ENCODE measurements around the gene CRISPLD2.

The CRISPLD2 gene

DNA sequence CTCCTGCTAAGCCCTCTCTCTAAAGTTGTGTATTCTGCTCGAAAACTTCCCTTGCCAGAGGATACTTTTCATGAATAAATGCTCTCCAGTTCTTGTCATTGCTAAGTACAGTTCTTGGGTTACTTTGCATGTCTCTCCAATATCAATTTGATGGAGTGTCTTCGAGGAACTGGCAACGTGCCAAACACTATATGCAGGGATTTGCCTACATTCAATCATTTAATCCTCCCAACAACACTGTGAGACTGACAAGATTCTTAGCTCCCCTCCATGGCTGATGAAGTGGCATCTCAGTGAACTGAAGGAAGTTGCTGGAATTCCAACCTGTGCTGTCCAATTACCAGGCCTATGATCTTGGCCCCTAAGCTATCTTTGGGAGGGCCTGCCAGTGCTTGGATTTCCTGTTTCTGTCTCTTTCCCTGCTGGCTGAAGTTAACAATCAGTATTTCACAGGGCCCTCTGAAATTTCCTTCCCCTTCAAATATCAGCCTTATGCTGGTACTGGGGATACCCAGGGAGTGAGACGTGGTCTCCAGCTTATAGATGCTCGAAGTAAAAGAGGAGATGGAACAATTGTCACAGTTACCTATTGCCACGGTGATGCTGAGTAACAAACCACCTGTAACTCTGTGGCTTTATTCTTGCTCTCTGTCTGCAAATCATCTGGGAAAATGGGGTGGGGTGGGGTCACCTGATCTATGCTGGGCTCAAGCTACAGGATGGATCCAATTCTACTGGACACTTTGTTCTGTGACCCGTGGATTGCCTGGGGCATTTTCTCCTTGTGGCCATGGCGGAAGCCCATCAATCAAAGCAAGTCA is 19.4 kb upstream of the CRISPLD2 start:
- no peak for DNase-seq

DNA sequence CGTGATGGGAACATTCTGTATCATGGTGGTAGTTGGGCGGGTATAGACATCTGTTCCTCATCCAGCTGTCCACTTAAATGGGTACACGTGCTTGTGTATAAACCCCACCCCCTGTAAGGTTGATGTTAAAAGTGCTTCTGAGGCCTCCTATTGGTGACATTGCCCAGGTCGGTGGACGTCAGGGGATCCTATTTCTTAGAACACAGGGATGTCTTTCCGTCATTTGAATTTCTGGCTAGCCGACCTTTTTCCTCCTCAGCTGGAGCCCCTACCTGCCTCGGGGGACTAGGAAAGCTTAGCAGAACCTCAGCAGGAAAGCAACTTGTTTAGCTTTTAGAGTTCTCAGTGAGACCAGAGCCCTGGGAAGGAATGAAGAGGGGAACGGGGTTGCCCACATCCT is 16.6 kb upstream of the CRISPLD2 start:
- DNase-seq, result no peak

DNA sequence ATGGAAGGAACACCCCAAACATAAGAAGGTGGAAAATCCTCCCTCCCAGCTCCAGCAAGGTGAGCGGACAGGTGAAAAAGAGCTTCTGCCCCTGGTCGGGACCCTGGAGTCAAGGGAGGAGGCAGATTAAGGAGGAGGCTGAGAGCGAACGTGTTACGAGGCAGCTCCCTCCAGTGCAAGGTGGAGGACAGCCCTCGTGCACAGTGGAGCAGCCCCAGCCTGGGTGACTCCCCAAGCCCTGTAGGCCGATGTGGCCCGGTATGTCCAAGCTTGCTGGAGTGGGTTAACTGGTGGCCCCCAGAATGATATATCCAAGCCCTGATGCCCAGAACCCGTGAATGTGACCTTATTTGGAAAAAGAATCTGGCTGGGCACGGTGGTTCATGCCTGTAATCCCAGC is 15.5 kb upstream of the CRISPLD2 start:
- DNase-seq, result no peak

DNA sequence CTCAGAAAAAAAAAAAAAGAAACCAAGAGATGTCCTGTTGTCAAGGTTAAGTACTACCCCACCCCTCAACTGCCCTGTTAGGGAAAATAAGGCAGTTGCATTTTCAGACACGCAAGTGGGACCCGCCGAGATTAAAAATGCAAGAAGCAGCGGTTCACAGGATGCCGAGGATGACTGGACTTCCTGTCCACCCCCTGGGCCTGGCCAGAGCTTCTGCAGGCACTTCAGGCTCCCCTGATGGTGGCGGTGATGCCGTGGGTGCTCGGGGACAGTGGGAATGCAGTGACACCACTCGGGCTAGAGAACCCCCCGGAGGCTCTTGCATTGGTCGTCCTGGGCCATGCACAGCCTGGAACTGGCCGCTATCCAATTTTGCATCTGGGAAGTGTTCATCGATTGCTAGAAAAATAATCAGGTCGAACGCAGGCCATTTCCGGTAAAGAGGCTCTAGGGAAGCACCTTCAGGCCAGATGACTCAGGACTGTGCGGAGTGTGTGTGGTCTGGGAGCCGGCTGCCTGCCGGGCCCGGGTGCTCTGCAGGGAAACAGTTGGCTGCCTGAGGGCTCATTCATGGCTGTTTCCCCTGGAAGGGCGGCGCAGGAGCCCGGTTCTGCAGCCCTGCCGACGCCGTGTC is 13.4 kb upstream of the CRISPLD2 start:
- peak; percentile 46 for DNase-seq

DNA sequence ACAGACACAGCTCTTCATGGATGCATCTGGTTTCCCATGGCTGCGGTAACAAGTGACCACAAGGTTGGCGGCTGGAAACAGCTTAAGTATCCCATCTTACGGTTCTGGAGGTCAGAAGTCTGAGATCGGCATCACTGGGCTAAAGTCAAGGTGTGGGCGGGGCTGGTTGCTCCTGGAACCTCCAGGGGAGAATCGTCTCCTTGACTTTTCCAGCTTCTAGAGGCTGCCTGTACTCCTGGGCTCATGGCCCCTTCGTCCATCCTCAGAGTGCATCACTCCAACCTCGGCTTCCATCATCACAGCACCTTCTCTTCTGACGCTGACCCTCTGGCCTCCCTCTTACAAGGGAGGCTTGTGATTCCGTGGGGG is 12.9 kb upstream of the CRISPLD2 start:
- no peak for DNase-seq

DNA sequence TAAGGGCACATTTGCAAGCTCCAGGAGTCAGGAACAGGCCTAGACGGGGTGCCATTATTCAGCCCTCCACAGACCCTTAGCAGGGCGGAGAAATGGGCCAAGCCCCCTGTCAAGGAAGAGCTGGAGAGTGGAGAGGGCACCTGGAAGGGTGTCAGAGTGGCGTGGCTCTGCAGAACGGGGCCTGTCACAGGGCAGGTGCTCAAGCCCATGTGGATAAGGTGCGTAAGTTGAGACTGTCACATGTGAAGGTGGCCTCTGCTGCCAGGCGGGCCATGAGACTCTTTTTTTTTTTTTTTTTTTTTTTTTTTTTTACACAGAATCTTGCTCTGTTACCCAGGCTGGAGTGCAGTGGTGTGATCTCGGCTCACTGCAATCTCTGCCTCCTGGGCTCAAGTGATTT is 12.0 kb upstream of the CRISPLD2 start:
- DNase-seq, result no peak

DNA sequence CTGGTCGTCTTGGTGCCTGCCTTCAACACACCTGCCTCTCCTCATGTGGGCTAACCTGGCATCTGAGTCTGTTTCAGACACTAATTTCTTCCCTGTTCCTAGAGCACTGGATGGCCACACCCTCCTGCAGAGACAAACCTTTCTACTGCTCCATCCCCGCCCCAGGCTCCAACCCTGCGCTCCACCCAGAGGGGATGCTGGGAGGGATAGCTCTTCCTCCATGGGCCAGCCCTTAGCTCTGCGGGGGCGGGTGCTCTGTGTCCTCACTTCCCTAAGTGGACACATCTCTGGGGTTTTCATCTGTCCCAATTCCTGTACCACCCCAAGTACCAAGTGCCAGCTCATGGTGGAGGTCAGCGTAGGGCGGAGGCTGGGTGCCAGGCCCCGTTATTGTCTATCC is 11.0 kb upstream of the CRISPLD2 start:
- DNase-seq, result no peak

DNA sequence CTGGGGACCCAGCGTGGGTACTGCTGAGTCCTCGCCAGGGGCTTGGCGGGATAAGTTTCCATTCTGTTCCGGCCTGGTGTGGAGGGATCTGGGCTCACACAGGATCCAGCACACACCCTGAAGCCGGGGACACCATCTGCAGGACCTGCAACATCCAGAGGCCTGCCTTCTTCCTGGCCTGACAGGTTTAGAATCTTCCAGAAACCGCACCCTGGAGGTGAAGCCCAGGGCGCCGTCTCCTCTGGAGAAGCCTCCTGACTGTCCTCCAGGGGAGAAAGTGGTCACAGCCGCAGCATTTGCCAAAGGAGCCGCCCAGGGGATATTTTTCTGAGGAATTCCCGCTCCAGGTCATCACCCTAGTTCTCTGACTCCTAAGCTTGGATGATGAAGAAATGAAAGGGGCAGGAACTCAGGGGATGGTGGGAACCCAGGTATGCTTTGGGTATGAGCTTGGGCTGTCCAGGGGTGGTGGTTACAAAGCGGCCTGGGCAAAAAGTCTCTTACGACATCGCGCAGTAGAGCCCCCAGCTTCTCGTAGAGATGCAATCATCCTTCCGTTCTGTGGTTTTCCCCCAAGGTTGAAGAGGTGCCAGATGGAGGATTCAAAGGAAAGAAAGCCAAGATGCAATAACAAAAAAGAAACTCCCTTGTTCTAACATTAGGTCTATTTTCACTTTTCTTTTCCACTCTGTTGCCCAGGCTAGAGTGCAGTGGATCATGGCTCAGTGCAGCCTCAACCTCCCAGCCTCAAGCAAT is 9.1 kb upstream of the CRISPLD2 start:
- peak; percentile 85 for DNase-seq

DNA sequence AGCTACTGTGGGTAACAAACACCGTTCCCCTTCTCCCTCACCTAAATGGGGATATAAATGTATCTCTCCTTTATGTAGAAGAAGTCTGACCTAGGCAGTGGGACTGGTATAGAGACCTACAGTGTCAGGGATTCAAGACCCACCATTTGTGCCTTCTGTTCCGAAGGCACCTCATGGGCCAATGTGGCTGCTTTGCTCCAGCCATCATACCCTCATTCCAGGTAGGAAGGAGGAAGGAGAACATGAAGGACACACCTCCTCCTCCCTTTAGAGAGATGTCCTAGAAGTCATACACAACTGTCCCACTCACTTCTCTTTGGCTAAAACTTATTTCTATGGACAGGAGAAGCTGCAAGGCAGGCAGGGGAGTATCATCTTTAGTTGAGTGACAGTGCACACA is 8.3 kb upstream of the CRISPLD2 start:
- DNase-seq, result no peak

DNA sequence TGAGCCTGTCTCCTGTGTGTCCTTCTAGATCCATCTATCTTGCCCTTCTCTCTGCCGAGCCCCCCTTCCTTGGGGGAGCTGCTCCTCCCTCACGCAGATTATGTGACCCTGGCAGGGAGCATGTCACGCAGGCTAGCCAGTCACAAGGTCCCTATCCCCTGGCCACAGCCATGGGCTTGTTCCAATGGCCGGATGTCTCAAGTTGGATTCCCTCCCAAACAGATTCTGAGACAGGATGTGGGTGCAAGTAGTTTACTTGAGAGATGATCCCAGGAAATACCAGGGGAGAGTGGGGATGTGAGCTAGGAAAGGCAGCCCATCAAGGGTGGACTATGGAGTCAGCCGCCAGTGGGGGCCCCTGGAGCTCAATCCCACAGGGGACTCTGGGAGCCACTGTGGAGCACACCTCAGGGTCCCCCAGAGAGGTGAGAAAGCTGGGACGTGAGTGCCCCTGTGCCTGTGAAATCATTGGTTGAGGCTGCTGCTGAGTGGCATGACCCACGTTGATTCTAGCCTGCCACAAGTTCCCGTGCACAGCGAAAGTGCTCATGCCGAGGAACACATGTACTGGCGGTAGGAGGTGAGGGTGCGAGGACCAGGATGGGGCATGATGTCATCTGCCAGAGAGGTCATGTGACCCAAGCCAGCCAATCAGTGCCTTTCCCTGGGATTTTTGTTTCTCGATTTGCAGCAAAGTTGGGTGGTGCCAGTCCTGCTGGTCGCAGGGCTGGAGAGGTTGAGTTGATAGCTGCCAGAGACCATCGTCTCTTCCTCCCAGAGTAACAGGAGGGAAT is 6.4 kb upstream of the CRISPLD2 start:
- no peak for DNase-seq

DNA sequence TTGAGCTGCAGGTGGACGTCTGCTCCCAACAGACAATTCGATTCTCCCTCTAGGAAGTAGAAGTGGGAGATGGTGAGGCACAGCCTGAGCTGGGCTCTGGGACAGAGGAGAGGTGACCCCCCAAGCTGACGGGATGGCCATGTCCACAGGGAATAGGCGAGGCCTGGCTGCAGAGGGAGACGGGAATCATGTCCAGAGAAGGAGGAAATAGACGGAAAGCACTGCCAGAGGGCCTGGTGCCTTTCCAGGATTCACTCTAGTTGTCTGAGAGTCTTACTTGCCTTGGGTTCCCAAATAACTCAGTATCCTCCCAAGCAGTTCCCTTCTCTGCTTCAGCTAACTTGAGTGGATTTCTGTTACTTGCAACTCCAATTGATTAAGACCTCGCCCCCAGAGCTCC is 4.3 kb upstream of the CRISPLD2 start:
- DNase-seq, result no peak

DNA sequence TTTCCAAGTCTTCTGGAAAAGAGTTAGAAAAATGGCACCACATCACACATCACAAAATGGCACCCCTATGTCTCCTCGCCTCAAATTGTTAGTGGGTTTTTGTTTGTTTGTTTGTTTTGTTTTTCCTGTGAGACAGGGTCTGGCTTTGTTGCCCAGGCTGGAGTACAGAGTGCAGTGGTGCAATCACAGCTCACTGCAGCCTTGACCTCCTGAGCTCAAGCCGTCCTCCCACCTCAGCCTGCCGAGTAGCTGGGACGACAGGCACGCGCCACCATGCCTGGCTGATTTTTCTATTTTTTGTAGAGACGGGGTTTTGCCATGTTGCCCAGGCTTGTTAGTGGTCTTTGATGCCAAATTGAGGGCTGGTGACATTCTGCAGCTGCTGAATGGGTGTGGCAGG is 3.8 kb upstream of the CRISPLD2 start:
- DNase-seq, result no peak

DNA sequence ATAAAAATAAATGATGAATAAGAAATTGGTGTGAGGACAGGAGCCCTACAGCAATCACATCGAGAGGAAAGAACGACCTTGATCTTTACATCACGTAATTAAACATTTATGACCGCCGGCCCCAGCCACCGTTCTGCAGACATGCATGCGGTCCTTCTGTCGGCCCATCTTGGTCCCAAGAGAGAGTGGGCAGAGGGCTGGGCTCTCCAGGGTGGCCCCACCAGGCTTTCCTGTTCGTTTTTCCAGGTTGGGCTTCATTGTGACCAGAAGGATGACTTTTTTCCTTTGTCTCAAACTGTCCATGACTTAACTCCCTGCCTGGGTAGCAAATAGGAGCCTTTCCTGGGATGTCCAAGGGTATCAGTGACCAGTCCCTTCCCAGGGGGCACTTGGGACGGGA is 3.3 kb upstream of the CRISPLD2 start:
- no peak for DNase-seq

DNA sequence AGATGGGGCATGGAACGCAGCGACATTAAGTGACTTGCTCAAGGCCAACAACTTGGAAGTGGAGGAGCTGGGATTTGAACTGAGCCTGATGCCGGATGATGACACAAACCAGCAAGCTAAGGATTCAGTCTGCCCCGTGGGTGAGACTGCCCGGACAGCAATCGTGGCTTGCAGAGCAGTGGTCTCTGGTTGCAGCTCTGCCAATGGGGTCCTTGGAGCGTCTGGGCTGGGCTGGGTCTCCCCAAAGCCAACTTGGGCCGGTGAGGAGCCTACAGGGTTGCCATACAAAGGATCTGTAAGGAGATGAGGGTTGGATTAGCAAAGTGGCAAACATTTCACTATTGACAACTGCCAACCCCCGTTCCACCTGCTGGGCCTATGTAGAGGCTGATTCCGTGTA is 2.6 kb upstream of the CRISPLD2 start:
- no peak for DNase-seq

DNA sequence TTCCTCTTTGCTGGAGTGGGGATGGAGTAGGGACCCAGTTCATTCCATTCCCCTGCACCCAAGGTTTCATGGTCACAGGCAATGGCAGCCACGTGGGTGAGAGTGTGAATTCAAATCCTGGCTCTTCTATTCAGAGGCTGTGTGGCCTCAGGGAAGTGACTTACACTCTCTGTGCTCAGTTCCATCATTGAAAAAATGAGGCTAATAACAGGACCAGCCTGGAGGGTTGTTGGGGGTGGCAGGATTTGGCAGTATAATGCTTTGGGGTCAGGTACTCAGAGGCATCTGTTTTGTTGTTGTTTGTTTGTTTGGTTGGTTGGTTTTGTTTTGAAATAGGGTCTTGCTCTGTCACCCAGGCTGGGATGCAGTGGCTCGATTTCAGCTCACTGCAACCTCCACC is 2.2 kb upstream of the CRISPLD2 start:
- no peak for DNase-seq

DNA sequence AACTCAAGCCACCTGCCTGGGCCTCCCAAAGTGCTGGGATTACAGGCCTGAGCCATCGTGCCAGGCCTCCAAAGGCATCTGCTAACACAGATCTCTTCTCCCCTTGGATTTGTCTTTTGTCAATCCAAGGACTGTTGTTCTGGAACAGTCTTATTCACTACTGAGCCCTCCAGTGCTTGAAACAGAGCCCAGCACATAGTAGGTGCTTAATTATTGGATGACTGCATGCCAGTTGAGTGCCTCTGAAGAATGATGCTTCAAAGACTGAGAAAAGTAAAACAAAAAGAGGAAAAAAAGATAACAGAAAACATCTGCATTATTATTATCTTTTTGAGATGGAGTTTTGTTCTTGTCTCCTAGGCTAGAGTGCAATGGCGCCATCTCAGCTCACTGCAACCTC is 1.7 kb upstream of the CRISPLD2 start:
- no peak for DNase-seq

DNA sequence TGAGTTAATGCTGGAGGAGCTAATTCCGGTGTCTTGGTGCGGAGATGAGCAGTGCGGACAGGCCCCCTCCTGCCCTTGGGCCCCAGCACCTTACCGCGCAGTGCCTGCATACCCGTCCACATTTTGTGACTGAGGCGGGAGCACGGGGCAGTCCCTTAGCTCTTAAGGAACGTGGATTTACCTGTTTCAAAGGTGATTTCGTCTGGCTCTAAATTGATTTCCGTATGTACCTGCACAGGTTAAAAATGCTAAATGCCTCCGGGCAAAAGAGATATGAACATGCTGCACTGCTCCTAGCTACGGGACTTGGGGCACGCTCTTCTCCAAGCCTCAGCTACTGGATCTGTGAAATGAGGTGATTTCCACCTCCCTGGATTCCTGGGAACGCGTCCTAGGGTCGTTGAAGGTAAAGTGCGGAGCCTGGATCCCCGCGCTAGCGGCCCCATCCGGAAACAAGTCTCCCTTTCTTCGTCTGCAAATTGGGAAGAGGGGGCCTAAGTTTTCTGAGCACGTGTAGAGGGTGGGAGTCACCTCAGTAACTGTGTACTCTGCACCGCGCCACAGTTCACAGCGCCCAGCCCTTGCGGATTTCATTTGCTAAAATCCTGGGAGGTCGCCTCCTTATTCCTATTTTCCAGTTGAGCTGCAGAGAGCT is 669 bp upstream of the CRISPLD2 start:
- no peak for DNase-seq

DNA sequence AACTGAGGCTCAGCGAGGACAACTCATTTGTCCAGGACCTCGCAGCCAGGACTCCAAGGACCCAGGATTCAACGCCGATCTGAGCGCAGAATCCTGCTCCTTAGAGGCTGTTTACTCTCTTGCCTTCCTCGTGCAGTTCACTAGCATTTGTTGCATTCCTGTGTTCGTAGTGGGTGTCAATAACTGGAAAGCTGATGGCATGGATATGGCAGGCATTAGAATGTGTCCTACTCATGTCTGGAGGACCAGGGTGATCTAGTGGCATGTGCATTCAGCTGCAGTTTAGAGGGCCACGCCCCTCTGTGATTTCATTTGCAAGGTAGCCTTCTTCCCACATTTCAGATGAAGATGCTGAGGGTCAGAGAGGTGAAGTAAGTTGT is 510 bp downstream of the CRISPLD2 start:
- no peak for DNase-seq

DNA sequence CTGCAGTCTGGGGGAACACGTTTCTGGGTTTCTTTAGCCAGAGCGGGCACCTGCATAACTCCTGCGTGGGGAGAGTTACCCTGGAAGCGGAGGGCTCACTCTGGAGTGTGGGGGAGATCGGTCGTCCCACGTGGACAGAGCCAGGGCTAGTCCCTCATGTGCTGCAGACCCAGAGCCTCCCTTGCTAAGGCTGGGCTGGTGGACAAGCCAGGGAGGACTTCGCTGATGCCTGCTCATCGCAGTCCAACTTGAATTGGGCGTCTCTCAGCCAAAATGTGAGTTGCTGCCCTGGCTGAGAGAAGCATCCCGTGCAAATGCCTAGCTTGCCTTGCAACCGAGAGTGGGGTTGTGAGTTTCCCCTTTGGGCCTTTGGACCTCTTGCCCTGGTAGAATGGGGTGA is 986 bp downstream of the CRISPLD2 start:
- no peak for DNase-seq

DNA sequence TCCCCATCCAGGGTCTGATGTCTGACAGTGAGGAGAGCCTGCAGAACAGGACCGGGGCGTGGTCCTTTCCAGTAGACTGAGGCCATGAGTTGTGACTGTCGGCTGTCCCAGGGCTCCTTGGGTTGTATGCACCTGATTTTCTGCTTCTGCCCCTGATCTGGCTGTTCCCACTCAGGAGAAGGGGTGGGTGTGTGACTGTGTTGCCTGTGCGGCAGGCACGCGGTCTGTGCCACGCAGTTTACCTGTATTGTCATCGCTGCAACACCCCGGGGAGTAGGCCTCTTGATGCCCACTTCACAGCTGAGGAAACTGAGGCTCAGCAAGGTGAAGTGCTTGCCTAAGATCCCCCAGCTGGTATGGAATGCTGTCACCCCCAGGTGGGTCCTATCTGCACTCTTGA is 1.4 kb downstream of the CRISPLD2 start:
- DNase-seq, result no peak

DNA sequence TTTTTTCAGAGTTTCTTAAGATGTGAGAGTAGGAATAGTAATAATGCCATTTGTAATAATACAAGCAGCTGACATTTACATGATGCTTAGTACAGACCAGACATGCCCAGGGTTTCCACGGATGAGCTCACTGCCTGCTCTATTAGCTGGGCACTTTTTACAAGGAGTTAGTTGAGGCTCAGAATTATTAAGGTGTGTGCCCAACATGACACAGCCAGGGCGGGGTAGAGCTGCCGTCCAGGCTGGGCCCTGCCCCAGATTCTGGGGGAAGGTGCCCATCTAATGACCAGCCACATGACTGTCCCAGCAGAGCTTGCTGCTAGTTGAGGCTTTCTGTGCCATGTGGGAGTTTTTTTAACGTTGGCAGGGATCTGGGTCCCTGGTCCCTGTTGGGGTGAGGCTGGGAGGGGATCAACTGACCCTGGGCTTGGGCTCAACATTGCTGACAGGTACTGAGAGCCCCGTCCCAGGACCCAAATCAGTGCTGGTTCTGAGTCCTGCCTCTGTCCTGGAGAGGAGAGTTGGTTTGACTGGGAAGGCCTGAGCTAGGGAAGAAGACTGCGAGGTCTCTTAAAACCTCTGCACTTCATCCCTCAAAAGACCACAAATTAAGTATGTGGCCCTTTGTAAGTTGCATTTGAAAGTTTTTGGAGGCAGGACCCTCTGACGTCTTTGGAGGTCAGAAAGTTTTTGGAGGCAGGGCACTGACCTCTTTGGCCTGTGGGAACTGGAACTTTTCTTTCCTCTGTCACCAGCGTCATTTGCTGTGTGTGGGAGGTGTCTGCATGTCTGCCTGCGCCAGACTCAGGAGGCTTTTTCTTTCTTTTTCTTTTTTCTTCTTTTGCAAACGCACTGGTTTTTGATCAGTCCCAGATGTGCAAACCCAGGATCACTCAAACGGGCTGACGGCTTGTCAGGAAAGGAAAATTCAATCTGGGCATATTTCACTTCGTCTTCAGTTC is 2.2 kb downstream of the CRISPLD2 start:
- DNase-seq, result no peak

DNA sequence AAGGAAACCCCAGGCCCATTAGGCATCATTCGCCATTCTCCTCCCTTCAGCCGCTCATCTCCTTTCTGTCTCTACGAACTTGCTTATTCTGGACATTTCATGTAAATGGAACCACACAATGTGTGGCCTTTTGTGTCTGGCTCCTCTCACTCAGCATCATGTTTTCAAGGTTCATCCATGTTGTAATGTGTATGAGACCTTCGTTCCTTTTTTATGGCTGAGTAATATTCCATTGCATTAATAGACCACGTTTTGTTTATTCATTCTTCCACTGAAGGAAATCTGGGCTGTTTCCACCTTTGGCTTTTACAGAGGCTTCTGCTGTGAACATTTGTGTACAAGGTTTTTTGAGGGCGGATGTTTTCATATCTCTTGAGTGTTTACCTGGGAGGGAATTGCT is 3.2 kb downstream of the CRISPLD2 start:
- no peak for DNase-seq
